GM19372 (cell line): ENCODE results near the gene SENP7.
"Not testable (repeated sequence)": the region's sequence is repeated elsewhere in the genome, so short reads cannot be mapped to it uniquely, and the experiment has no call there.

Experiments used
- ATAC-seq: cut with Tn5 transposase; IDR thresholded peaks from one replicate; pipeline ENCODE4 v1.9.1; 2021; ENCODE audit warnings: mild to moderate bottlenecking, low read depth, moderate library complexity; ENCODE audit not compliant: unreplicated experiment

The SENP7 gene, protein sequence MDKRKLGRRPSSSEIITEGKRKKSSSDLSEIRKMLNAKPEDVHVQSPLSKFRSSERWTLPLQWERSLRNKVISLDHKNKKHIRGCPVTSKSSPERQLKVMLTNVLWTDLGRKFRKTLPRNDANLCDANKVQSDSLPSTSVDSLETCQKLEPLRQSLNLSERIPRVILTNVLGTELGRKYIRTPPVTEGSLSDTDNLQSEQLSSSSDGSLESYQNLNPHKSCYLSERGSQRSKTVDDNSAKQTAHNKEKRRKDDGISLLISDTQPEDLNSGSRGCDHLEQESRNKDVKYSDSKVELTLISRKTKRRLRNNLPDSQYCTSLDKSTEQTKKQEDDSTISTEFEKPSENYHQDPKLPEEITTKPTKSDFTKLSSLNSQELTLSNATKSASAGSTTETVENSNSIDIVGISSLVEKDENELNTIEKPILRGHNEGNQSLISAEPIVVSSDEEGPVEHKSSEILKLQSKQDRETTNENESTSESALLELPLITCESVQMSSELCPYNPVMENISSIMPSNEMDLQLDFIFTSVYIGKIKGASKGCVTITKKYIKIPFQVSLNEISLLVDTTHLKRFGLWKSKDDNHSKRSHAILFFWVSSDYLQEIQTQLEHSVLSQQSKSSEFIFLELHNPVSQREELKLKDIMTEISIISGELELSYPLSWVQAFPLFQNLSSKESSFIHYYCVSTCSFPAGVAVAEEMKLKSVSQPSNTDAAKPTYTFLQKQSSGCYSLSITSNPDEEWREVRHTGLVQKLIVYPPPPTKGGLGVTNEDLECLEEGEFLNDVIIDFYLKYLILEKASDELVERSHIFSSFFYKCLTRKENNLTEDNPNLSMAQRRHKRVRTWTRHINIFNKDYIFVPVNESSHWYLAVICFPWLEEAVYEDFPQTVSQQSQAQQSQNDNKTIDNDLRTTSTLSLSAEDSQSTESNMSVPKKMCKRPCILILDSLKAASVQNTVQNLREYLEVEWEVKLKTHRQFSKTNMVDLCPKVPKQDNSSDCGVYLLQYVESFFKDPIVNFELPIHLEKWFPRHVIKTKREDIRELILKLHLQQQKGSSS

DNA sequence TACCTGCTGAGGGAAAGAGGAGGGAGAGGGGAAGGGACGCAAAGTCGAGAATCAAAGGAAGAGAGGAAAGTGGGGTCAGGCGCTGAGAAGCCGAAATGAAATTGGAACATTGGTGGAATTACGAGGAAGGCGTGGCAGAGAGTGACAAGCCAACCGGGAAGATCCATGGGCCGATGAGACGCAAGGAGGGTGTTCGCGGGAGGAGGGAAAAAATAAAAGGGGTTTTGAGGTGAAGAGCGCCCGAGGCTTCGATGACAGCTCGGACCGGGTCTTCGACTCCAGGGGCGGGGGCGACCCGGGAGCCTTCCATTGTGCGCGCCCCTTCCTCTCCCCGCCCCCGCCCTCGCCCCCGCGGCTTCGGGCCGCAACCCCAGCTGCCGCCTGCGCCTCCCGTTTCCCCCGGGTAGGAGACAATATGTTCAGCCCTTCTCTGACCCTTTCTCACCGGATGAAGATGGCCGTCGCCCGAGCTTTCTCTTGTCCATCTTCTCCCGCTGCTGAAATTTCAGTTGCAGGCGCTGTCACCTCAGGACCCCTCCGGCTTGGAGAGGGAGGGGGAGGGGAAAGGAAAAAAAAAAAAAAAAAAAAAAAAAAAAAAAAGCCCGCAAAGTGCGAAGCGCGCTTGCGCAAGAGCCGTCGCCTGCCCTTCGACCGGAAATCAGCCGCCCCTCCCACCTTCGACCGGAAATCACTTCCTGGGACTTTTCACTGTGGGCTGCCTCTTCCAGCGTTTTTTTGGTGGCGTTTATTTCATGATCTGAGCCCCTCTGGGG is at the start of gene SENP7:
SENP7 (minus strand) TSS at position 567 of the 773 bp plus-strand sequence; CDS start at position 485, 82 bp downstream.
- peak; percentile 60 for ATAC-seq

- peak; percentile 100 for ATAC-seq
These were observed 48.8 kb upstream of the SENP7 start, which contains the start of gene TRMT10C for GRCh38 chr3:101561630-101562328. Gene TRMT10C, plus strand, starts transcription at chr3:101561868. Its CDS starts 2,914 bp downstream, at chr3:101564782.

- ATAC-seq, result no peak
These were observed 43.1 kb upstream of the SENP7 start for GRCh38 chr3:101556064-101556463.

GRCh38 chr3:101553381-101553780 is 40.4 kb upstream of the SENP7 start:
- not testable (repeated sequence) for ATAC-seq

DNA sequence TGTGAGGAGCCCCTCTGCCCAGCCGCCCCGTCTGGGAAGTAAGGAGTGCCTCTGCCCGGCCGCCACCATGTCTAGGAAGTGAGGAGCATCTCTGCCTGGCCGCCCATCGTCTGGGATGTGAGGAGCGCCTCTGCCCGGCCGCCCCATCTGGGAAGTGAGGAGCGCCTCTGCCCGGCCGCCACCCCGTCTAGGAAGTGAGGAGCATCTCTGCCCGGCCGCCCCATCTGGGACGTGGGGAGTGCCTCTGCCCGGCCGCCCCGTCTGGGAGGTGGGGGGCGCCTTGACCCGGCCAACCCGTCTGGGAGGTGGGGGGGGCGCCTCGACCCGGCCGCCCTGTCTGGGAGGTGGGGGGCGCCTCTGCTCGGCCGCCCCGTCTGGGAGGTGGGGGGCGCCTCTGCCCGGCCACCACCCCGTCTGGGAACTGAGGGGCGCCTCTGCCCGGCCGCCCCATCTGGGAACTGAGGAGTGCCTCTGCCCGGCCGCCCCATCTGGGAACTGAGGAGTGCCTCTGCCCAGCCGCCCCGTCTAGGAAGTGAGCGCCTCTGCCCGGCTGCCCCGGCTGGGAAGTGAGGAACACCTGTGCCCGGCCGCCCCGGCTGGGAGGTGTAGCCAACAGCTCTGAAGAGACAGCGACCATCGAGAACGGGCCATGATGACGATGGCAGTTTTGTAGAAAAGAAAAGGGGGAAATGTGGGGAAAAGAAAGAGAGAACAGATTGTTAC is 38.5 kb upstream of the SENP7 start:
- not testable (repeated sequence) for ATAC-seq

DNA sequence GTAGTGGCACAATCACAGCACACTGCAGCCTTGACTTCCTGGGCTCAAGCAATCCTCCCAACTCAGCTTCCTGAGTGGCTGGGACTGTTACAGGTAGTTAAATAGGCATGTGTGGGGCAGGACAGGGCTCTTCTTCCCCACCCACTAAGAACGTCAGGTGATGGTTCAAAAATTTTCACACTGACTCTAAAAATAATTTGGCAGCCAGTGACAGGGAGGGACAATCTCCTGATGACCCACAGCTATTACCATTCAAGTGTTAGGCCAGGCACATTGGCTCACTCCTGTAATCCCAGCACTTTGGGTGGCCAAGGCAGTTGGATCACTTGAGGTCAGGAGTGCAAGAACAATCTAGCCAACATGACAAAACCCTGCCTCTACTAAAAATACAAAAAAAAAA is 36.5 kb upstream of the SENP7 start:
- no peak for ATAC-seq

DNA sequence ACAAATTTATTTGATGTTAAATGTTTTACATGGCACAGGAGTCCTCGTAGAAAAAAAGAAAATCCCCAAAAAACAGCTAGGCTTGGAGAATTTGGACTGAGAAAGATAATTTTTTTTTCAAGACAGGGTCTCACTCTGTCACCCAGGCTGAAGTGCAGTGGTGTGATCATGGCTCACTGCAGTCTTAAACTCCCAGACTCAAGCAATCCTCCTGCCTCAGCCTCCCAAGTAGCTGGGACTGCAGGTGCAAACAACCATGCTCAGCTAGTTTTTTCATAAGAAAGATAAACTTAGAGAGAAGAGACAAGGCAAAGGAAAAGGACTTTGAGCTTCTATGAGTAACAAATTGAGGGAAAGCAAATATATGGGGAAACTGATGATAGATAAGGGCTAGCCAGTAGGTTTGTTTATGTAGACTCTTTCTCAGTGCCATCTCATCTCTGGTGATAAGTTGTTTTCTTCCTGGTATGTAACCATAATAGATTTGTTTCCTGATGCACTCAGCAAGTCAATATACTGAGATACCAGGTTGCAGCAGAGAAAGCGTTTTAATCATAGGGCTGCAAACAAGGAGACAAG is 35.6 kb upstream of the SENP7 start:
- no peak for ATAC-seq

GRCh38 chr3:101544161-101544850 is 31.3 kb upstream of the SENP7 start:
- ATAC-seq, result no peak

- ATAC-seq, result no peak
These were observed 29.9 kb upstream of the SENP7 start for GRCh38 chr3:101542957-101543356.

DNA sequence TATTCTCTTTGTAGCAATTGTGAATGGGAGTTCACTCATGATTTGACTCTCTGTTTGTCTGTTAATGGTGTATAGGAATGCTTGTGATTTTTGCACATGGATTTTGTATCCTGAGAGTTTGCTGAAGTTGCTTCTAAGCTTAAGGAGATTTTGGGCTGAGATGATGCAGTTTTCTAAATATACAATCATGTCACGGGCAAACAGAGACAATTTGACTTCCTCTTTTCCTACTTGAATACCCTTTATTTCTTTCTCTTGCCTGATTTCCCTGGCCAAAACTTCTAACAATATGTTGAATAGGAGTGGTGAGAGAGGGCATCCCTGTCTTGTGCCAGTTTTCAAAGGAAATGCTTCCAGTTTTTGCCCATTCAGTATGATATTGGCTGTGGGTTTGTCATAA is 23.9 kb upstream of the SENP7 start:
- ATAC-seq, result not testable (repeated sequence)

DNA sequence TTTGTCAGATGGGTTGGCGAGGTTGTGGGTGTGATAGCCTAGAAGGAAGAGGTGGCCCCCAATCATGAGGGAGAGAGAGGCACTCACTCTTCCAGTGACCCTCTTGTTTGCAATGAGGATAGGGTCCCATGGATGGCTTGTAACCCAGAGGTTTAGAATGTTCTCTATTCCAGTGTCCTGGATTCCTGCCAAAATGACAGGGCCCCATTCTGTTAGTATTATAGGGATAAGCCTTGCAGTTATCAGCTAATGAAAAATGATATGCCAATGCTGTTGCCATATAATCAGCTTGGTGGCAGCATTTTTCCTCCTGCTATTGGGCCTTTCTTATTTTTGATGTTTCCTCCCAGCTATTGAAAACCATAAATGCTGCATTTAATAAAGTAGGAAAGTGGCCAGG is 23.3 kb upstream of the SENP7 start:
- no peak for ATAC-seq

GRCh38 chr3:101535221-101535620 is 22.2 kb upstream of the SENP7 start:
- no peak for ATAC-seq

DNA sequence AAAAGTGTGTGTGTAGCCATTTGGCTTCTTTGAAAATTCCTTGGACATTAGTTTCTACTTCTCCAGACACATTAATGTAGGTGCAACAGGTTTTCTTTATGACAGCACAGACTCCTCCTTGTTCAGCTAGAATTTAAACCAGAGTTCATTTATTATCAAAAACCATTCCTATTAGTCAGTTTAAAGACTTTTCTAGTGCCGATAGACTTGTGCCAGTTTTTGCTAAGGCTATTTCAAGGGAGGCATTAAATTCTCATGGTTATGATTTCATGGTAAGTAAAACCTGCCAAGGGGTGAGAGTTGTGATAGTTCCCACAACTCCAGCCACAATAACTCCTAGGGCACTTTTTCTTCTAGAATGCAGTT is 20.6 kb upstream of the SENP7 start:
- ATAC-seq, result no peak

DNA sequence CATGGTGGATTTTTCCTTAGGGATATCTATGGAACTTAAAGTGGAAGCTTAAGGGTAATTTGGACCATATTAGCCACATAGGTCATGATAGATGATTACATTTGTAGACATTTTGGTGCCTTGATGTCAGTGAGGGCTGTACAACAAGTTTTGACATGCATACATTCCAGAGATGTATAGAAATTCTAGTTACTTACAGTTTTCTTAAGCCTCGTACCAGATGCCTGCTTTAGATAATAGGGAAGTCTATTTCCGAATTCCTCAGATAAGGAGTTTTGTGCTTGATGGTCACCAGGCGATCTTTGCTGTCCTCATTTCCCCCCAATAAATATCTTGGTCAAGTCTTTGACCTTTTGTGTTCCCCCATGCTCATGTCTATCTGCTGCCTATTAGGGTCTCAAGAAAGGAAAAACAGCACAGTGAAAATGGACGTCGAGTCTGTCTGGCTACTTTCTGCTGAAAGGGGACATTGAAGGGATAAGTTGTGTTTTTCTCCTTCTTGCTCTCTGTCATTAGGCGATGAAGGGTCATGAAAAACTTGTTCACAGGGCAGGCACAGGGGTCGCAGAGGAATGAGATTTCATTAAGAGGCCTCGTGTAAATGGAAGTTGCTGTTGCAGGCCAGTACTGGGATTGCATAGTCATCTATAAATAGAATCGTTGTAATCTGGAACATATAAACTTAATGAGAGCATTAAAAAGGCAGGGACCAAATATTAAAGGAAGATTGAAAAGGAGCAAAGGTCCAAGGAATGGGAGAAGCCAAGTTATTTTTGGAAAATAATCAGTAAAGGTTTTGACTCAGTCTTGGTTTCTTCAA is 20.0 kb upstream of the SENP7 start:
- no peak for ATAC-seq

- ATAC-seq, result no peak
These were observed 18.6 kb upstream of the SENP7 start for GRCh38 chr3:101531473-101532086.

GRCh38 chr3:101530686-101531047 is 17.7 kb upstream of the SENP7 start:
- no peak for ATAC-seq
